ENCODE data around the gene KLF5.
"Not testable (repeated sequence)": the region's sequence is repeated elsewhere in the genome, so short reads cannot be mapped to it uniquely, and the experiment has no call there.

The KLF5 gene

DNA sequence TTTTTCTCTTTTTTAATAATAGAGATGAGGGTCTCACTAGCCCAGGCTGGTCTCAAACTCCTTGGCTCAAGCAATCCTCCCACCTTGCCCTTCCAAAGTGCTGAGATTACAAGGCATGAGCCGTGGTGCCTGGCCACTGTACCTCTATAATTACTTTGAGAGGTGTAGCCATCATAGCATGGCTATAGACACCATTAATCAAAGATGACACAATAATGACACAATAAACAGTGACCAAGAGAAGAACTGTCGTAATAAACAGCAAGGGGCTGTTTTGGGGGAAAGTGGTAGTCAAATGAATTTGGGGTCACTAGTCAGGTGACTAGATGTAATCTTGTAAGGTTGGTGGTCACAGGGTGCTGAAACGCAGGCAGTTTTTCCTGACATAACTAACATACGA, 30.4 kb downstream of the KLF5 start:
- TF ChIP-seq, protein P1, sequence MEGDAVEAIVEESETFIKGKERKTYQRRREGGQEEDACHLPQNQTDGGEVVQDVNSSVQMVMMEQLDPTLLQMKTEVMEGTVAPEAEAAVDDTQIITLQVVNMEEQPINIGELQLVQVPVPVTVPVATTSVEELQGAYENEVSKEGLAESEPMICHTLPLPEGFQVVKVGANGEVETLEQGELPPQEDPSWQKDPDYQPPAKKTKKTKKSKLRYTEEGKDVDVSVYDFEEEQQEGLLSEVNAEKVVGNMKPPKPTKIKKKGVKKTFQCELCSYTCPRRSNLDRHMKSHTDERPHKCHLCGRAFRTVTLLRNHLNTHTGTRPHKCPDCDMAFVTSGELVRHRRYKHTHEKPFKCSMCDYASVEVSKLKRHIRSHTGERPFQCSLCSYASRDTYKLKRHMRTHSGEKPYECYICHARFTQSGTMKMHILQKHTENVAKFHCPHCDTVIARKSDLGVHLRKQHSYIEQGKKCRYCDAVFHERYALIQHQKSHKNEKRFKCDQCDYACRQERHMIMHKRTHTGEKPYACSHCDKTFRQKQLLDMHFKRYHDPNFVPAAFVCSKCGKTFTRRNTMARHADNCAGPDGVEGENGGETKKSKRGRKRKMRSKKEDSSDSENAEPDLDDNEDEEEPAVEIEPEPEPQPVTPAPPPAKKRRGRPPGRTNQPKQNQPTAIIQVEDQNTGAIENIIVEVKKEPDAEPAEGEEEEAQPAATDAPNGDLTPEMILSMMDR (conservative IDR thresholded peaks at IDR 0.05), result no peak
- H3K27ac ChIP-seq, result no peak overlapping the region

DNA sequence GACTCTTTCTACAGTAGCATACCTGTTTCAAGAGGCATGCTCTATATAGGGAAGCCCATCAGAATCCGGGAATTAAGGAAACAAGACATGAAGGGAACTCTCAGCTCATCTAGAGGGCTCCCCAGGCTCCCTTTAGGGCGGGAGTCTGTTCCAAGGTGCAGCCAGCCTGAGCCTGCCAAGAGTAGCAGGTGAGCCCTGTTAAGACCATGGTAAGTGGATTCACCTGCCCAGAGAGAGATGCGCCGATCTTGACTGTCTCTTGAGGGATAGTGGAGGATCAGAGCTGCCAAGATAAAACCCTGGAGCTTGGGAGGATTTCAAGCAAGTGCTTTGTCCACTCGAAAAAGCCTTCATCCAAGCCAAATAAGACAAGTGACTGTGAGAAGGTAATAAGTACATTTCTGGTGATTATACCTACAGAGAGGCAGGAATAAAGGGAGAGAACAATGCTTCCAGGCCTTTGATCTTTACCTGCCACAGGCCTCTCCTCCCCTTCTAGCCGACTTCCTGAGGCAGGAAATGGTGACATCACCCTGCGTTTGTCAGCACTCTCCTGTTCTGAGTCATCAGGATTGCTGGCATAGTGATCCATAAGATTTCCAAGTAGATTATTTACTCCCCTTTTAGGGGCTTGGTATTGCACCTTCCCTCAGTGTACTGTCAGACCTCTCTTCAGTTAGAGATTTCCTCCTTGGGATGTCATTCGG, 31.5 kb downstream of the KLF5 start:
- TF ChIP-seq, protein P1 (conservative IDR thresholded peaks at IDR 0.05), result no peak
- no peak overlapping the region for H3K27ac ChIP-seq

DNA sequence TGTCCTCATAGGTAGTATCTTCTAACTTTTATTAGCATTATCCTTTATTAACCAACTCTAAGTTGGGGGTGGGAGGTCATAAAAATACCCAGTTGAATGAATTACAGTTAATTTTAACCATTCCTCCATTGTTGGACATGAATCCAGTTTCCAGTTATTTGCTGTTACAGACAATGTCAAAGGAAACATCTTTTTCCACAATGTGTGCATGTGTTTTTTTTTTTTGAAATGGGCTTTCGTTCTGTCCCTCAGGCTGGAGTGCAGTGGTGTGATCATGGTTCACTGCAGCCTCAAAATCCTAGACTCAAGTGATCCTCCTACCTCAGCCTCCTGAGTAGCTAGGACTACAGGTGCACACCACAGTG, 32.0 kb downstream of the KLF5 start:
- TF ChIP-seq, protein P1 (conservative IDR thresholded peaks at IDR 0.05), result no peak
- no peak overlapping the region for H3K27ac ChIP-seq

DNA sequence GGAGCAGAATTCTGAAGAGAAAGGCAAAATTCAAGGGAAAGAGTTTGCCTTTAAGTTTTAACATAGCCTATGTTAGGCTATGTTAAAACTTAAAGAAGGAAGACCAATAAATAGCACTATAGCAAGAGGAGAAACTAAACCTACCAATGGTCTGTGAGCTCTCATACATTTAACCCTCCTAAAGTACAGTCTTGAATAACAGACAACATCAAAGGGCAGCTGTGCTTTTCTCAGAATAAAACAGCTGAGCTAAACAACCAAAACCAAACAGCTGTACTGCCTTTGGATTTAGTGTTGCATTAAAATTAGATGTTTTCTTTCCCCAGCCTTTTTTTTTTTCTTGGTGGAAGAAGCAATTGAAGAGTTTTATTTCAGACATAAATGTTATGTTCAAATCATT, 34.0 kb downstream of the KLF5 start:
- no peak overlapping the region for H3K27ac ChIP-seq
- TF ChIP-seq, protein P1 (conservative IDR thresholded peaks at IDR 0.05), result no peak

DNA sequence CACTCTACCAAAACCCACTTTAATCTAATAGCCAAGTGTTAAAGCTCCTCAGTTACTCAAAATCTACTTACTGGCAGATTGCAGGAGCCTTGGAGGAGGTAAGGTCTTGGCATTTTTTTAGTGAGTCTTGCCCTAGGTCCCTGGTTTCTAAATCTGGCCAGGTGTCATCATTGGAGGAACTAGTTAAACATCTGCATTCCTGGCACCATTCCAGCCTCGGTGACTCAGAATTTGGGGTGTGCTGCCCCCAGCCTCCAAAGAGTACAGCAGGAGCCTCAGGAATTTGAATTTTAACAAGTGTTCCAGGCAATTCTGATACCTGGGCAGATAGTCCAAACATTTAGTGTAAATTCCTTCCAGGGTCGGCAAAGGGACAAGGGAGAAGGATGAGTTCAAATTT, 37.4 kb downstream of the KLF5 start:
- no peak overlapping the region for H3K27ac ChIP-seq
- TF ChIP-seq, protein P1 (conservative IDR thresholded peaks at IDR 0.05), result no peak

DNA sequence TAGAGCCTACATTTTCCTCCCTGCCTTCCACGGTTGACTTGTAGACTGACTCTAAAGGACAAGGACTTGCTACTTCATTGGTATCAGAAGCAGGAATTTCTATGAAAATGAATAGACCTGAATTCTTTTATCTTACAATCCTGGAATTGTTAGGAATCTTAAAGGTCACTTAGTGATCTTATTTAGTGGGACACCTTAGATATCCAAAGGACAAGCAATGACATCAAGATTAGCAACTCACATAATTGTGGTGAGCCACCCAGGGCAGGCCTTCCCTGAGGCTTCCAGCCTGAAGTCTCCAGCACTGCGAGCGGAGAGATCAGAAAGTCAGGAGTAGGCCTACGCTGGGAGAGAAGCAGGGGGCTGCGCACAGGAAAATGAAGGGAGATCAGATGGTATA, 37.8 kb downstream of the KLF5 start:
- H3K27ac ChIP-seq, result no peak overlapping the region
- TF ChIP-seq, protein P1 (conservative IDR thresholded peaks at IDR 0.05), result no peak

DNA sequence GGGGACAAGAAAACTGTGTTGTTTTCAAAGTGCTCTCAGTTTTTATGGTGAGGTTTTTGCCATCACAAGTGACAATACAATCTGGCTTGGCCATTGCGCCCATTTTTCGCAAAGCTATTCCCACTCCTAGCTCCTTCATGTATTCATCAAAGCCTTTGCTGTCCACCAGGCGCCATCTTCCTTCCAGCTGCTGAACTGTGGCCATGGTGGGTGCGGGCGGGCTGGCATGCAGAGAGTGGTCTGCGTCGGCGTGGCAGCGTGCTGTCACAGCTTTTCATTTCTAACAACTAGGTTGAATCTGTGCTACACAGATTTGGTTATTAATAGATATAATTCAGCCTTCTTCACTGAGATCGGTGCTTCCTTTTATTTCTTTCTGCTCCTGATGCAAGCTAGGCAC, 42.0 kb downstream of the KLF5 start:
- not testable (repeated sequence) for H3K27ac ChIP-seq

DNA sequence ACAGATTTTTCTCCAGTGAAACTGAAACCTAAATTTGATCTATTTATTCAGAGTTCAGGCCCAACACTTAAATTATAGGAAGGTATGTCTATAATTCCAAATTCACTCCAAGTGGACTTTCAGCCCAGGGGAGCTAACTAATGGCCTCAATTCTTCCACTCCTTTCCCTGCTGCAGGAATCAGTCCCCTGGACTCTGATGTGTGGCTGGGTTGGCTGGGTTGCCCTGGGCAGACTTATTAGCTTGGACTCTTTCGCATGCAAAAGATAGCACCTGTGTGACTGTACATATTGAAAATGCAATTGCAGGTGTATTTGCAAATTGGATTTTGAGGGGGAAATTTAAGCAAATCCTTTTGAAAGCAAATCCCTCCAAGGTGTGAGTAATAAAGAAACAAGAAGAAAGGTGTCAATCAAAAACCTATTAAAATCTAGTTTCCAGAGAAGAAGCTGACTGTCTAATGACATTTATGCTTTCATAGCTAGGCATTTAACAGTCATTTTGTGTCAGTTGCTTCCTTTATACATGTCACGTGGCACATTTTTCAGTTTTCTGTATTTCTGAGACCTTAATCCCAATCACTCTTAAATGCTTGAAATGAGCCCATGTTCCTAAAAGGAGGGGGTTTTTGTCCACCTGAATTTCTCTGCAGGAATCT, 42.7 kb downstream of the KLF5 start:
- no peak overlapping the region for H3K27ac ChIP-seq
- TF ChIP-seq, protein P1 (conservative IDR thresholded peaks at IDR 0.05), result no peak

Measured in VCaP (cell line).